Sigmoid colon (tissue), 7 donors: ENCODE data around the gene TBCEL. TPM values are rescaled to one million over a fixed set of nuclear protein-coding genes. Genes with fewer than 3 reads are reported as not detected.

ENCODE experiments used
- DNase-seq: peaks from one replicate; pipeline ENCODE4 v3.0.0-alpha.2; 2019
- H3K27ac ChIP-seq, 4 donors: fragments of 200-600 bp; sonication (generic); one replicate each; pipeline ENCODE4 v1.5.1; 2016 to 2019; ENCODE audit warnings: mild to moderate bottlenecking in 1 of 4
- H3K27me3 ChIP-seq, 3 donors: fragments of 200-600 bp; sonication (generic); one replicate each; pipeline ENCODE4 v1.5.1; 2019; ENCODE audit warnings: mild to moderate bottlenecking in 1 of 3
- H3K36me3 ChIP-seq, 4 donors: fragments of 200-600 bp; sonication (generic); one replicate each; pipeline ENCODE4 v1.5.1; 2016 to 2019
- H3K4me1 ChIP-seq, 4 donors: fragments of 200-600 bp; sonication (generic); one replicate each; pipeline ENCODE4 v1.5.1; 2017 to 2019
- H3K4me3 ChIP-seq, 4 donors: fragments of 200-600 bp; sonication (generic); one replicate each; pipeline ENCODE4 v1.5.1; 2017 to 2019; ENCODE audit warnings: mild to moderate bottlenecking in 2 of 4, moderate library complexity in 1 of 4
- H3K9me3 ChIP-seq, 4 donors: fragments of 200-600 bp in 3 of 4; sonication (generic) in 3 of 4; one replicate each; pipeline versions ENCODE4 v1.5.1 to v1.6.1; 2013 to 2019
- EP300 ChIP-seq, 4 donors: sonication (generic); formaldehyde crosslinking; IDR thresholded peaks; one replicate each; pipeline ENCODE4 v1.6.1; 2017; ENCODE audit warnings: antibody characterized with exemption in 4 of 4
- POLR2A ChIP-seq, 2 donors: fragments of 450-650 bp; IDR thresholded peaks; one replicate each; pipeline ENCODE4 v1.6.1; 2016; ENCODE audit warnings: antibody characterized with exemption in 2 of 2, mild to moderate bottlenecking in 2 of 2, moderate library complexity in 2 of 2
- POLR2AphosphoS5 ChIP-seq, 4 donors: sonication (generic); formaldehyde crosslinking; IDR thresholded peaks; one replicate each; pipeline ENCODE4 v1.6.1; 2017; ENCODE audit warnings: antibody characterized with exemption in 4 of 4
- WGBS, 2 donors: extraction: QIAGEN DNeasy Blood & Tissue Kit; methylation state at CpG; one replicate each; pipeline ENCODE4 v1.1.7; 2013; 5-methylcytosine and 5-hydroxymethylcytosine counted together
- intact Hi-C: fragments of 100-400 bp; cut with DNase I; formaldehyde crosslinking; loops from one replicate; pipeline ENCODE4 v1.15.1; 2023
- polyA plus RNA-seq, 3 donors: library from polyadenylated mRNA; stranded (reverse); fragments of 200-250 nt; gene quantifications; one replicate each; pipeline ENCODE4 v1.2.3, GENCODE V29; 2013
- total RNA-seq, 4 donors: library from RNA; depleted of rRNA; stranded (reverse); fragments of >200 nt; gene quantifications; one replicate each; pipeline ENCODE4 v1.1.0, GENCODE V29; 2016
- TF ChIP-seq, protein P1 (sequence below), 4 experiments: fragments of 450-650 bp in 3 of 4; fragments of 200-600 bp in 1 of 4; IDR thresholded peaks; one replicate each; pipeline ENCODE4 v1.5.1; 2016 to 2019; ENCODE audit warnings: antibody characterized with exemption in 4 of 4, mild to moderate bottlenecking in 3 of 4, moderate library complexity in 2 of 4
- donor health status: healthy with polysubstance abuse.
- donor health status: Bipolar disorder and iron deficiency.
- donor health status: healthy.

The TBCEL gene
- total and polyA plus RNA-seq, 7 donors = 4.2 to 53.3 (median 22.4) TPM

DNA sequence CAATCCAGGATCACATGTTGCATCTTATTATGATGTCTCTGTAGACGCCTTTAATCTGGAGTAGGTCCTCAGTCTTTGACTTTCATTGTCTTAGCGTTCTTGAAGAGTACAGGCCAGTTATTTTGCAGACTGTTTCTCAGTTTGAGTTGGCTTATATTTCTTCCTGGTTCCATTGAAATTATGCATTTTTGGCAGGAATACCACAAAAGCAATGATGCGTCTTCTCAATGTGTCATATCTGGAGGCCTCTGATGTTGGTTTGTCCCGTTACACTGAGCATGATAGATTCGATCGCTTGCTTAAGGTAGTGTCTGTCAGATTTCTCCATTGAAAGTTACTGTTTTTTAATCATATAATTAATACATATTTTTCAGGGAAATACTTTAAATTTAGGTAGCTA, 107.8 kb downstream of the TBCEL start:
- no peak for DNase-seq
- Histone ChIP-seq H3K4me3 (no peak overlapping the region), H3K4me1 (no peaks in the 10 kb centered on the region), H3K27ac (no peak overlapping the region), H3K27me3 (no peaks in the 10 kb centered on the region), H3K9me3 (no peaks in the 10 kb centered on the region), H3K36me3 (no peaks in the 10 kb centered on the region)
- intact Hi-C loops = no loop called here
- whole genome bisulfite sequencing, 2 donors = 91 to 96% methylated on average over 6 of the region's 6 CpGs
- TF ChIP-seq EP300 (IDR thresholded peaks at IDR 0.05) (no peak), POLR2AphosphoS5 (IDR thresholded peaks at IDR 0.05) (no peak), POLR2A (IDR thresholded peaks at IDR 0.05) (no peak)
- TF ChIP-seq, protein P1, sequence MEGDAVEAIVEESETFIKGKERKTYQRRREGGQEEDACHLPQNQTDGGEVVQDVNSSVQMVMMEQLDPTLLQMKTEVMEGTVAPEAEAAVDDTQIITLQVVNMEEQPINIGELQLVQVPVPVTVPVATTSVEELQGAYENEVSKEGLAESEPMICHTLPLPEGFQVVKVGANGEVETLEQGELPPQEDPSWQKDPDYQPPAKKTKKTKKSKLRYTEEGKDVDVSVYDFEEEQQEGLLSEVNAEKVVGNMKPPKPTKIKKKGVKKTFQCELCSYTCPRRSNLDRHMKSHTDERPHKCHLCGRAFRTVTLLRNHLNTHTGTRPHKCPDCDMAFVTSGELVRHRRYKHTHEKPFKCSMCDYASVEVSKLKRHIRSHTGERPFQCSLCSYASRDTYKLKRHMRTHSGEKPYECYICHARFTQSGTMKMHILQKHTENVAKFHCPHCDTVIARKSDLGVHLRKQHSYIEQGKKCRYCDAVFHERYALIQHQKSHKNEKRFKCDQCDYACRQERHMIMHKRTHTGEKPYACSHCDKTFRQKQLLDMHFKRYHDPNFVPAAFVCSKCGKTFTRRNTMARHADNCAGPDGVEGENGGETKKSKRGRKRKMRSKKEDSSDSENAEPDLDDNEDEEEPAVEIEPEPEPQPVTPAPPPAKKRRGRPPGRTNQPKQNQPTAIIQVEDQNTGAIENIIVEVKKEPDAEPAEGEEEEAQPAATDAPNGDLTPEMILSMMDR (IDR thresholded peaks at IDR 0.05) = no peak

DNA sequence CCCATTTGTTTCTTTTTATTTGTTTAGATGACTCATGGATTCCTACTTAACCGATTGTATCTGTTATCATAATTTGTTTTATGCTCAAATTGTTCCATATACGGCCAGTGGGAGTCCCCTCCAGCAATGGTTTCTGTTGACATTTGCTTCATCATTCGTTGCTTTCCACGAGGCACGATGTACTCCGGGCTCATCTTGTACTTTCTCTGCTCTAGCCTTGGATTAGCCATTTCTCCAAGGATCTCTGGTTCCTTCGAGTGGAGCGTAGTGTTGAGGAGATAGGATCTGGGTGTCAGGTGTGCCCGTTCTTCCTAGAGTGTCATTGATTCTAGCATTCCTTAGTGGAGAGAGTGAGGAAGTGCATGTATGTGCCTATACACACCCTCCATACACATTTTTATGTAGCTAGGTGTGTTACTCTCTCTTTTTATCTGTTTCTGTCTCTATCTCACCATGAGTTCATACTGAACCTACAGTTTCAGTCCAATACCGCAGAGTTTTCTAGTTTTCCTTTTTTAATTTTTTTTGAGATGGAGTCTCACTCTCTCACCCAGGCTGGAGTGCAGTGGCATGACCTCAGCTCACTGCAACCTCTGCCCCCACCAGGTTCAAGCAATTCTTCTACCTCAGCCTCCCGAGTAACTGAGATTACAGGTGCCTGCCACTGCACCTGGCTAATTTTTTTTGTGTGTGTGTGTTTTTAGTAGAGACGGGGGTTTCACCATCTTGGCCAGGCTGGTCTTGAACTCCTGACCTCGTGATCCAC, 108.5 kb downstream of the TBCEL start:
- Histone ChIP-seq H3K4me3 (no peak overlapping the region), H3K4me1 (no peaks in the 10 kb centered on the region), H3K27ac (no peak overlapping the region), H3K36me3 (no peaks in the 10 kb centered on the region), H3K27me3 (no peaks in the 10 kb centered on the region), H3K9me3 (no peaks in the 10 kb centered on the region)
- WGBS, 2 donors = 67 to 83% methylated on average over 13 of the region's 13 CpGs
- TF ChIP-seq, protein P1 (IDR thresholded peaks at IDR 0.05) = no peak
- TF ChIP-seq POLR2AphosphoS5 (IDR thresholded peaks at IDR 0.05) (no peak), EP300 (IDR thresholded peaks at IDR 0.05) (no peak), POLR2A (IDR thresholded peaks at IDR 0.05) (no peak)
- DNase-seq = no peak
- intact Hi-C loops = no loop called here

DNA sequence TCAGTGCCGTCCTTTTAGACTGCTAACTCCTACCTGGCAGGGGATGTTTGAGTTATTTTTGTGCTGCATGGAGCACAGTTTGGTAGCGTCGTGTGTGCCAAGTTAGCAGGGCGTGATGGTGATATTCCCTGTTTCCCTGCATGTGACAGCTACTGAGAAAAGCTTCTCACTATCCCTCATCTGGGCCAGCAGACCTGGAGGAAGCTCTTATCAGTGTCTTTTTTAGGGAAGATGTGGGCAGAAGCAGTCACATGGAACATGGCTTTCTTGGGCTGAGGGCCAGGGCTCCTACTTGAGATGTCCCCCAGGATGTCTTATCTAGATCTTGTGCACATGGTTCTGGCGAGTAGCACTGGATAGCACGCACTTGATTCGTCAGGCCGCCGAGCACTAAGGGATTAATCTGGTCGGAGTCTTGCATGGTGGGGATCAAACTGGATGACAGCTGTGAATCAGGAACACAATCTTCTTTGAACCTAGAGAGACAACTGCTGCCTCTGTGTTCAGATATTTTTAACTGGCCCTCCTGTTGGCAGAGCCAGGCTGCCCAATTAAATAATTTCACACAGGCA, 110.9 kb downstream of the TBCEL start:
- WGBS, 2 donors = 80 to 86% methylated on average over 10 of the region's 10 CpGs
- DNase-seq = no peak
- H3K4me1 ChIP-seq = no peaks in the 10 kb centered on the region
- no peaks in the 10 kb centered on the region for H3K9me3 ChIP-seq
- no peaks in the 10 kb centered on the region for H3K36me3 ChIP-seq
- H3K27ac ChIP-seq = no peak overlapping the region
- no peaks in the 10 kb centered on the region for H3K27me3 ChIP-seq
- intact Hi-C loops = no loop called here
- TF ChIP-seq, protein P1 (IDR thresholded peaks at IDR 0.05) = no peak
- TF ChIP-seq POLR2AphosphoS5 (IDR thresholded peaks at IDR 0.05) (no peak), POLR2A (IDR thresholded peaks at IDR 0.05) (no peak), EP300 (IDR thresholded peaks at IDR 0.05) (no peak)
- H3K4me3 ChIP-seq = no peak overlapping the region

DNA sequence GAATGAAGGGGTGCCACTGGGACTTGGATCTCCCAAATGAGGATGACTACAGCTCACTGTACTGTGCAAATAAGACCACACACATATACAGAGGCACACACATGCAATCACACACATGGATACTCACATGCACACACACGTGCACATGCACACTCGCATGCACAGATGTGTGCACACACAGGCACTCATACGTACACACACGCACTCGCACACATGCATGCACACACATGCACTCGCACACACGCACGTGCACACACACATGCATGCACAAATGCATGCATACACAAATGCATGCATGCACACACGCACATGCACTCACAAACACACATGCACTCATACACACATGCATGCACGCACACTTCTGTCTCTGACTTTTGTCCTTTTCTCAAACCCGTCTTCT, 113.1 kb downstream of the TBCEL start:
- Histone ChIP-seq H3K36me3 (no peaks in the 10 kb centered on the region), H3K27me3 (no peaks in the 10 kb centered on the region), H3K27ac (no peak overlapping the region), H3K4me1 (no peaks in the 10 kb centered on the region), H3K9me3 (no peaks in the 10 kb centered on the region), H3K4me3 (no peak overlapping the region)
- TF ChIP-seq POLR2AphosphoS5 (IDR thresholded peaks at IDR 0.05) (no peak), EP300 (IDR thresholded peaks at IDR 0.05) (no peak), POLR2A (IDR thresholded peaks at IDR 0.05) (no peak)
- TF ChIP-seq, protein P1 (IDR thresholded peaks at IDR 0.05) = no peak
- 87 to 92% methylated on average over 11 of the region's 11 CpGs for WGBS, 2 donors
- intact Hi-C loops = no loop called here
- no peak for DNase-seq
